K562 (cell line): ENCODE data around the gene FBXO21.
A peak's percentile ranks its signal among the peaks of the same experiment; 100 is the strongest.

Experiments used
- ARNT ChIP-seq, 2 experiments: fragments of 450-650 bp; IDR thresholded peaks; 2 replicates each; pipeline ENCODE4 v1.6.1; 2016; ENCODE audit warnings: mild to moderate bottlenecking in 1 of 2
- FIP1L1 ChIP-seq: fragments of 200-400 bp; formaldehyde crosslinking; IDR thresholded peaks from 2 replicates; pipeline ENCODE4 v1.6.1; 2018; ENCODE audit warnings: mild to moderate bottlenecking, low read depth, low read length; ENCODE audit not compliant: poor library complexity, severe bottlenecking
- IRF2 ChIP-seq: sonication (generic); formaldehyde crosslinking; IDR thresholded peaks from 2 replicates; pipeline ENCODE4 v1.8.1; 2022; ENCODE audit warnings: mild to moderate bottlenecking, missing genetic modification reagents
- KLF10 ChIP-seq: fragments of 250-450 bp; sonication (Bioruptor Pico); IDR thresholded peaks from 2 replicates; pipeline ENCODE4 v1.6.1; 2021; ENCODE audit warnings: matching md5 sums
- LEF1 ChIP-seq: fragments of 450-650 bp; IDR thresholded peaks from 2 replicates; pipeline ENCODE4 v1.6.1; 2016; ENCODE audit warnings: mild to moderate bottlenecking
- POLR2A ChIP-seq: fragments of 450-650 bp; conservative IDR thresholded peaks from 2 replicates; pipeline ENCODE4 v1.6.1; 2016
- RAD21 ChIP-seq, 2 experiments: fragments of 250-450 bp in 1 of 2; fragments of 450-650 bp in 1 of 2; sonication (Bioruptor Pico) in 1 of 2; formaldehyde crosslinking in 1 of 2; IDR thresholded peaks in 1 of 2; conservative IDR thresholded peaks in 1 of 2; 2 replicates each; pipeline versions ENCODE4 v1.4.0 to v1.8.0; 2020 to 2022; ENCODE audit warnings: mild to moderate bottlenecking in 2 of 2, moderate library complexity in 1 of 2
- RFX1 ChIP-seq: fragments of 450-650 bp; IDR thresholded peaks from 2 replicates; pipeline ENCODE4 v1.6.1; 2016; ENCODE audit warnings: mild to moderate bottlenecking, moderate library complexity
- YY1 ChIP-seq, 3 experiments: IDR thresholded peaks; 2 replicates each; pipeline ENCODE4 v1.6.1; 2011; ENCODE audit warnings: low read length in 2 of 3, mild to moderate bottlenecking in 2 of 3, moderate library complexity in 2 of 3, borderline replicate concordance in 1 of 3, control low read depth in 1 of 3, low read depth in 1 of 3; ENCODE audit not compliant: insufficient read depth in 3 of 3, insufficient replicate concordance in 2 of 3, control insufficient read depth in 1 of 3, insufficient read length in 1 of 3; ENCODE audit errors: extremely low read depth in 1 of 3
- ZBTB7A ChIP-seq: IDR thresholded peaks from 2 replicates; pipeline ENCODE4 v1.6.1; 2011; ENCODE audit warnings: low read depth, mild to moderate bottlenecking, low read length, moderate library complexity, borderline replicate concordance; ENCODE audit not compliant: control insufficient read depth
- ZFX ChIP-seq: sonication (generic); formaldehyde crosslinking; IDR thresholded peaks from 2 replicates; pipeline ENCODE4 v1.8.0; 2022; ENCODE audit warnings: mild to moderate bottlenecking, missing genetic modification reagents, moderate library complexity
- ZNF174 ChIP-seq: fragments of 250-450 bp; sonication (Bioruptor Pico); IDR thresholded peaks from 2 replicates; pipeline ENCODE4 v1.4.0; 2020; ENCODE audit warnings: mild to moderate bottlenecking
- TF ChIP-seq, protein P1 (sequence below): fragments of 250-450 bp; sonication (Bioruptor Pico); IDR thresholded peaks from 2 replicates; pipeline ENCODE4 v1.4.0; 2020; ENCODE audit warnings: mild to moderate bottlenecking, moderate library complexity
- TF ChIP-seq, protein P2 (sequence below), 3 experiments: IDR thresholded peaks in 2 of 3; conservative IDR thresholded peaks in 1 of 3; 2 replicates each; pipeline ENCODE4 v1.5.1; 2011 to 2012; ENCODE audit warnings: low read length in 3 of 3, mild to moderate bottlenecking in 3 of 3, control low read depth in 2 of 3, improper control_type of control experiment in 1 of 3, inconsistent platforms in 1 of 3, low read depth in 1 of 3, mixed read lengths in 1 of 3, moderate library complexity in 1 of 3; ENCODE audit not compliant: insufficient read depth in 2 of 3

DNA sequence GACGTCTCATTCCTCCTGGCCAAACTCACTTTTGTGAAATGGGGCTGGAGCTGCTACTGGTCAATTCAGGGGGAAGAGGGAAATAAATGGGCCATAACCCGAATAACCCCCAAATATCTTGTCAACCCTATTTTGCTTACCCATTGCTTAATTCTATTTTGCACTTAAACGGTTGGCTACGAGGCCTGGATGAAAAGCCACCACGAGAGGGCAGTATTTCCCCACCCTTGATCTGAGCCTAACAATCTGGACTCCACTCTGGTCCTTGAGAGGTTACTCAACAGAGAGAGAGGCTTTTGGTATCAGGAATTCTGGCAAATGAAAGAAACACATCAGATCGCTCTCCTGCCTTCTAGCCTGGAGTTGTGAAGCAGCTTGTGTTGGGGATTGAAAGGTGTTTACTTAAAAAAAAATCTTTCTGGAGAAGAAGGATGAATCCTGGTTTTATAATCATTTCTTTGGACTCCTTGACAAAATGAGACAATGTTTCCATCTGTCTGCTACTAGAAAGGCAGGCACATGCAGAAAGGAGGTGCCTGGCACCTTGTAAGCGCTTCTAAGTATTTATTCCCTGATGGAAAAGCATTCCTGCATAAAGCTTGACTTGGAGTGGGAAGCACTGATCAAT, 22.4 kb upstream of the FBXO21 start:
- no peak for TF ChIP-seq ZBTB7A
- TF ChIP-seq RFX1, result no peak
- no peak for TF ChIP-seq YY1 (IDR thresholded peaks at IDR 0.05; ENCODE audit: borderline replicate concordance in 1 of 3, control insufficient read depth in 1 of 3, extremely low read depth in 1 of 3, insufficient read depth in 3 of 3, insufficient read length in 1 of 3, insufficient replicate concordance in 2 of 3, low read depth in 1 of 3, low read length in 2 of 3)
- no peak for TF ChIP-seq FIP1L1
- TF ChIP-seq, protein P1, sequence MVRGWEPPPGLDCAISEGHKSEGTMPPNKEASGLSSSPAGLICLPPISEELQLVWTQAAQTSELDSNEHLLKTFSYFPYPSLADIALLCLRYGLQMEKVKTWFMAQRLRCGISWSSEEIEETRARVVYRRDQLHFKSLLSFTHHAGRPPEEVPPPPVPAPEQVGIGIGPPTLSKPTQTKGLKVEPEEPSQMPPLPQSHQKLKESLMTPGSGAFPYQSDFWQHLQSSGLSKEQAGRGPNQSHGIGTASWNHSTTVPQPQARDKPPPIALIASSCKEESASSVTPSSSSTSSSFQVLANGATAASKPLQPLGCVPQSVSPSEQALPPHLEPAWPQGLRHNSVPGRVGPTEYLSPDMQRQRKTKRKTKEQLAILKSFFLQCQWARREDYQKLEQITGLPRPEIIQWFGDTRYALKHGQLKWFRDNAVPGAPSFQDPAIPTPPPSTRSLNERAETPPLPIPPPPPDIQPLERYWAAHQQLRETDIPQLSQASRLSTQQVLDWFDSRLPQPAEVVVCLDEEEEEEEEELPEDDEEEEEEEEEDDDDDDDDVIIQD (CRISPR knock-in tag), result no peak
- no peak for TF ChIP-seq ZFX
- TF ChIP-seq, protein P2, sequence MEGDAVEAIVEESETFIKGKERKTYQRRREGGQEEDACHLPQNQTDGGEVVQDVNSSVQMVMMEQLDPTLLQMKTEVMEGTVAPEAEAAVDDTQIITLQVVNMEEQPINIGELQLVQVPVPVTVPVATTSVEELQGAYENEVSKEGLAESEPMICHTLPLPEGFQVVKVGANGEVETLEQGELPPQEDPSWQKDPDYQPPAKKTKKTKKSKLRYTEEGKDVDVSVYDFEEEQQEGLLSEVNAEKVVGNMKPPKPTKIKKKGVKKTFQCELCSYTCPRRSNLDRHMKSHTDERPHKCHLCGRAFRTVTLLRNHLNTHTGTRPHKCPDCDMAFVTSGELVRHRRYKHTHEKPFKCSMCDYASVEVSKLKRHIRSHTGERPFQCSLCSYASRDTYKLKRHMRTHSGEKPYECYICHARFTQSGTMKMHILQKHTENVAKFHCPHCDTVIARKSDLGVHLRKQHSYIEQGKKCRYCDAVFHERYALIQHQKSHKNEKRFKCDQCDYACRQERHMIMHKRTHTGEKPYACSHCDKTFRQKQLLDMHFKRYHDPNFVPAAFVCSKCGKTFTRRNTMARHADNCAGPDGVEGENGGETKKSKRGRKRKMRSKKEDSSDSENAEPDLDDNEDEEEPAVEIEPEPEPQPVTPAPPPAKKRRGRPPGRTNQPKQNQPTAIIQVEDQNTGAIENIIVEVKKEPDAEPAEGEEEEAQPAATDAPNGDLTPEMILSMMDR (IDR thresholded peaks at IDR 0.05 in 2 of 3, conservative IDR thresholded peaks at IDR 0.05 in 1 of 3; ENCODE audit: insufficient read depth in 2 of 3, low read depth in 1 of 3, low read length in 3 of 3), result peak; percentile 85 to 95 (median 85)
- TF ChIP-seq ARNT (IDR thresholded peaks at IDR 0.05), result no peak
- TF ChIP-seq IRF2 (CRISPR knock-in tag), result no peak
- peak; percentile 56 to 80 for TF ChIP-seq RAD21 (CRISPR knock-in tag; conservative IDR thresholded peaks at IDR 0.05 in 1 of 2, IDR thresholded peaks at IDR 0.05 in 1 of 2)
- TF ChIP-seq KLF10, result no peak
- no peak for TF ChIP-seq ZNF174
- TF ChIP-seq LEF1, result no peak
- no peak for TF ChIP-seq POLR2A
